AG09309 (cell line): ENCODE data around the gene BCAP31.

Experiments
- DNase-seq: peaks from one replicate; pipeline ENCODE4 v3.0.0-alpha.2; 2010; ENCODE audit warnings: low read depth
- H3K4me3 ChIP-seq: 2 replicates; pipeline ENCODE4 v1.5.1; 2011; ENCODE audit warnings: mild to moderate bottlenecking, low read depth, low read length, moderate library complexity; ENCODE audit not compliant: control insufficient read depth
- CTCF ChIP-seq: IDR thresholded peaks from 2 replicates; pipeline ENCODE4 v1.5.1; 2011; ENCODE audit warnings: mild to moderate bottlenecking, low read depth, low read length, inconsistent platforms; ENCODE audit not compliant: insufficient read depth, control insufficient read depth; ENCODE audit errors: missing control alignments

The BCAP31 gene

GRCh38 chrX:153726286-153727122, 2.3 kb upstream of the BCAP31 start:
- no peak for TF ChIP-seq CTCF
- no peak for DNase-seq
- H3K4me3 ChIP-seq = peak overlapping the region; percentile 26

GRCh38 chrX:153725832-153726285, 1.7 kb upstream of the BCAP31 start:
- H3K4me3 ChIP-seq = peak overlapping the region; percentile 26
- no peak for DNase-seq
- TF ChIP-seq CTCF = no peak

GRCh38 chrX:153725039-153725831, 1.0 kb upstream of the BCAP31 start:
- TF ChIP-seq CTCF = no peak
- DNase-seq = no peak
- H3K4me3 ChIP-seq = peak overlapping the region; percentile 48

GRCh38 chrX:153723351-153724251, 586 bp downstream of the BCAP31 start:
- no peak for DNase-seq
- peak overlapping the region; percentile 56 for H3K4me3 ChIP-seq
- peak; percentile 43 for TF ChIP-seq CTCF

- no peak for TF ChIP-seq CTCF
- H3K4me3 ChIP-seq = peak overlapping the region; percentile 56
- no peak for DNase-seq
Observed at GRCh38 chrX:153722704-153723350, 1.4 kb downstream of the BCAP31 start.
